Measurements from ENCODE around the gene MATR3. TPM values are rescaled to one million over a fixed set of nuclear protein-coding genes. Genes with fewer than 3 reads are reported as not detected.
"Not testable (repeated sequence)": the region's sequence is repeated elsewhere in the genome, so short reads cannot be mapped to it uniquely, and the experiment has no call there.

The MATR3 gene
- total RNA-seq, 3 donors from 2014 or later = 213 to 349 (median 279) TPM

DNA sequence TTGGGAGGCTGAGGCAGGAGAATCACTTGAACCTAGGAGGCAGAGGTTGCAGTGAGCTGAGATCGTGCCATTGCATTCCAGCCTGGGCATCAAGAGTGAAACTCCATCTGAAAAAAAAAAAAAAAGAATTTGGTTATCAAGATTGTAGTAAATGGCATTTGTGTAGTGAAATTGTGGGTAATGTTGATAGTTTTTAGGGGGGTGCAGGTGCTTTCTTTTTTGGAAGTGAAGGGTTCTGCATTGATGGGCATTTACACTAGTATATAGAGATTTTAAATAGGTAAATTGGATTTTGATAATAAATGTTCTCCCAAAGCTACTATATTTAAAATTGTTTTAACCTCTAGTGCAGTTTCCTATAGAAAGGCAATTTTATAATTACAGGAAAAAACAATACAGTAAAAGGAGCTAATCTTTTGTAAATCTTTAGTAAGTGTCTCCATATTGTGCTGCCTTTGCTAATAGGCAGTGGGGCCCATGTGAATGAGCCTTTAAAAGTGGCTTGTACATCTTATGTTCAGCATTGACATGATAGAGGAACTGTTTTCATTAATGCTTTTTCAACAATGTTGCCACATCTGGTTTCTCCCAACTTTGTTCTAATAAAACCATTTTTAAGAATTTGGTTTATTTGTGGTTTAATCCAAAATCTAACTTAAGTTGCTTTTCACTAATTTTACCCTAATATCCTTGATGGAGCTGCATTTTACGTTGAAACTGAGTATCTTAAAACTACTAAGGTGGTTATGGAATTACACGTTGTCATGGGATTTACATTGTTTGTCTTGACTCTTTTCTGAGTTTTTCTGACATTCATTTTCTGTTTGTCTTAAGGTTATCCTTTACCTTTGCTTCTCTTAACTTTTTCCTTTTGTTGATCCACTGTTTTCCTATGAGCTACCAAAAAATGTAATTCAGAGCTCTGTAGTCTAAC lies 11.1 kb downstream of the MATR3 start:
- Histone ChIP-seq H3K9me3 (no peaks in the 10 kb centered on the region), H3K4me1 (peaks cover 0 to 13% of the 10 kb centered on the region in 2 donors), H3K27me3 (no peaks in the 10 kb centered on the region), H3K27ac (no peak overlapping the region), H3K4me3 (no peak overlapping the region), H3K36me3 (no peaks in the 10 kb centered on the region)
- no peak for DNase-seq (ENCODE audit: low spot score in 2 of 2)
- TF ChIP-seq POLR2A (IDR thresholded peaks at IDR 0.05) = no peak
- no peak for TF ChIP-seq POLR2AphosphoS5 (IDR thresholded peaks at IDR 0.05)
- intact Hi-C loops (cut with DNase I; ENCODE audit: low total_unique reads) = no loop called here

GRCh38 chr5:139306197-139306596 lies 12.7 kb downstream of the MATR3 start:
- Histone ChIP-seq H3K4me3 (no peak overlapping the region), H3K27me3 (no peaks in the 10 kb centered on the region), H3K27ac (no peak overlapping the region), H3K4me1 (peaks cover 0 to 13% of the 10 kb centered on the region in 2 donors), H3K9me3 (no peaks in the 10 kb centered on the region), H3K36me3 (no peaks in the 10 kb centered on the region)
- no peak for TF ChIP-seq POLR2A (IDR thresholded peaks at IDR 0.05)
- no peak for TF ChIP-seq POLR2AphosphoS5 (IDR thresholded peaks at IDR 0.05)
- TF ChIP-seq, protein P1, sequence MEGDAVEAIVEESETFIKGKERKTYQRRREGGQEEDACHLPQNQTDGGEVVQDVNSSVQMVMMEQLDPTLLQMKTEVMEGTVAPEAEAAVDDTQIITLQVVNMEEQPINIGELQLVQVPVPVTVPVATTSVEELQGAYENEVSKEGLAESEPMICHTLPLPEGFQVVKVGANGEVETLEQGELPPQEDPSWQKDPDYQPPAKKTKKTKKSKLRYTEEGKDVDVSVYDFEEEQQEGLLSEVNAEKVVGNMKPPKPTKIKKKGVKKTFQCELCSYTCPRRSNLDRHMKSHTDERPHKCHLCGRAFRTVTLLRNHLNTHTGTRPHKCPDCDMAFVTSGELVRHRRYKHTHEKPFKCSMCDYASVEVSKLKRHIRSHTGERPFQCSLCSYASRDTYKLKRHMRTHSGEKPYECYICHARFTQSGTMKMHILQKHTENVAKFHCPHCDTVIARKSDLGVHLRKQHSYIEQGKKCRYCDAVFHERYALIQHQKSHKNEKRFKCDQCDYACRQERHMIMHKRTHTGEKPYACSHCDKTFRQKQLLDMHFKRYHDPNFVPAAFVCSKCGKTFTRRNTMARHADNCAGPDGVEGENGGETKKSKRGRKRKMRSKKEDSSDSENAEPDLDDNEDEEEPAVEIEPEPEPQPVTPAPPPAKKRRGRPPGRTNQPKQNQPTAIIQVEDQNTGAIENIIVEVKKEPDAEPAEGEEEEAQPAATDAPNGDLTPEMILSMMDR (IDR thresholded peaks at IDR 0.05) = no peak
- DNase-seq (ENCODE audit: low spot score in 2 of 2) = no peak
- intact Hi-C loops (cut with DNase I; ENCODE audit: low total_unique reads) = no loop called here

DNA sequence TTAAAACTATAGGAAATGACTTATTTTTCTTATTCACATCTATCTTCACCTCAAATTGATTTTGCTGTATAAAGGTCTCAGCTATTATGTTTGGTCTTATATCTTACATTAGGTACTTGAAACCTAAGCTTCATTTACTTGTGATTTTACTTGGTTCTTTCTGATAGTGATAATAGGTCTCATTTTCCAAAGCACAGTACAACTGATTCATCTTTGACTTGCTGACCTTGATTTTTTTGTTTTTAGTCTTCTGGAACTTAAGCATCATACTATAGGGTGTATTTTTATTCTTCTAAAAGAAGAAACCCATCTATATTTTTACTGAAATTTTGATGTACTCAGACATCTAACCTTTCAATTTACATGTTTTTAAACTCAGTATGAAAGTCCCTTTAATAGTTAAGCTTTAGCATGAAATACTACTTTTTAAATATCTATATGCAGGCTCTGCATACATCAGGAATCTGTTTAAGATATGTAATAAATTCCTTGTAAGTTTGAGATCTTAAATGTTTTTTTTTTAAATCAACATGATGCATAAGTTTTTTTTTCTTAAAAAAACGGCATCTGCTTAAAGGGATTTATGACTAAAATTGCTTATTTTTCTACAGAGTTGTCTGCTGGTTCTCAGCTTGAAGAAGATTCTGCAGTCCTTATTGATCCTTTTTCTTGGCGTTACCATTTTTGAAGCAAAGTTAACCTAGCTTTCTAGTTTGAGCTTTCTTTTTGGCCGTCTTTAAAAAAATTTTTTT lies 13.3 kb downstream of the MATR3 start:
- TF ChIP-seq POLR2A (IDR thresholded peaks at IDR 0.05) = no peak
- TF ChIP-seq POLR2AphosphoS5 (IDR thresholded peaks at IDR 0.05) = no peak
- TF ChIP-seq, protein P1 (IDR thresholded peaks at IDR 0.05) = no peak
- DNase-seq (ENCODE audit: low spot score in 2 of 2) = no peak
- intact Hi-C loops (cut with DNase I; ENCODE audit: low total_unique reads) = no loop called here
- H3K4me1 ChIP-seq = peaks cover 0 to 13% of the 10 kb centered on the region in 2 donors
- H3K9me3 ChIP-seq = no peaks in the 10 kb centered on the region
- no peaks in the 10 kb centered on the region for H3K36me3 ChIP-seq
- H3K27me3 ChIP-seq = no peaks in the 10 kb centered on the region
- H3K27ac ChIP-seq = no peak overlapping the region
- H3K4me3 ChIP-seq = no peak overlapping the region

DNA sequence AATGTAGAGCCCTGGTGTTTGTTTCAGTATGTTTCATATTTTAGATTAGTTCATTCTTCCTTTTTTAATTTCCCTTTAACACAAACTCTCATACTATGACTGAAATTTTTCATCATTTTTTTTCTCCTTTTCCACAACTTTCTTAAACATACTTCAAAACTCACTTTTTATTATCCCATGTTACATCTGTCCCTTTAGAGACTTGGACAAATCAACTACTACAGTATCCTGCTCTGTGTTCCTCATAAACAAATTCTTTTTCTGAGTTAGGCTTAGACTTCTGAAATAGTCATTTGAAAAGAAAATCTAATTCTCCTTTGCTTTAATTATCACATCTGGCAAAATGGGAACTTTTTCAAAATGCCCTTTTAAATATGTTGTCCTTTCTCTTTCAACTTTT lies 15.3 kb downstream of the MATR3 start:
- Histone ChIP-seq H3K4me3 (no peak overlapping the region), H3K4me1 (peaks cover 0 to 13% of the 10 kb centered on the region in 2 donors), H3K27ac (no peak overlapping the region), H3K9me3 (no peaks in the 10 kb centered on the region), H3K27me3 (no peaks in the 10 kb centered on the region), H3K36me3 (no peaks in the 10 kb centered on the region)
- no peak for TF ChIP-seq POLR2A (IDR thresholded peaks at IDR 0.05)
- TF ChIP-seq POLR2AphosphoS5 (IDR thresholded peaks at IDR 0.05) = no peak
- TF ChIP-seq, protein P1 (IDR thresholded peaks at IDR 0.05) = no peak
- intact Hi-C loops (cut with DNase I; ENCODE audit: low total_unique reads) = no loop called here
- DNase-seq (ENCODE audit: low spot score in 2 of 2) = no peak

- DNase-seq (ENCODE audit: low spot score in 2 of 2); H3K4me3 ChIP-seq; H3K9me3 ChIP-seq; H3K27me3 ChIP-seq; H3K4me1 ChIP-seq; H3K27ac ChIP-seq; intact Hi-C loops (cut with DNase I; ENCODE audit: low total_unique reads); H3K36me3 ChIP-seq: not testable (repeated sequence)
Observed at GRCh38 chr5:139310715-139311186, 17.2 kb downstream of the MATR3 start.

DNA sequence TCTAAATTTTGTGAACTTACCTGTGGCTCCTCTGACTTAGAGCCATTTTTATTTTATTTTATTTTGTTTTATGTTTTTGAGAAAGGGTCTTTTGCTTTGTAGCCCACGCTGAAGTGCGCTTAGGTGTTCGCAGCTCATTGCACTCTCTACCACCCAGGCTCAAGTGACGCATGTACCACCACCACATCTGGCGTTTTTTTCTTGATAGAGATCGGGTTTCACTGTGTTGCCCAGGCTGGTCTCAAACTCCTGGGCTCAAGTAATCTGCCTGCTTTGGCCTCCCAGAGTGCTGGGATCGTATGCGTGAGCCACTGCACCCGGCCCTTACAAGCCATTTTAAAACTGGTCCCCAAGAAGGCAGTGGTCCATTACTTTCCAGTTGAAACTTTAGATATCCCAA lies 18.5 kb downstream of the MATR3 start:
- no peak overlapping the region for H3K27ac ChIP-seq
- TF ChIP-seq POLR2AphosphoS5 (IDR thresholded peaks at IDR 0.05) = no peak
- no peak for TF ChIP-seq POLR2A (IDR thresholded peaks at IDR 0.05)
- TF ChIP-seq, protein P1 (IDR thresholded peaks at IDR 0.05) = no peak
- no peaks in the 10 kb centered on the region for H3K36me3 ChIP-seq
- H3K4me3 ChIP-seq = no peak overlapping the region
- H3K9me3 ChIP-seq = no peaks in the 10 kb centered on the region
- no peak for DNase-seq (ENCODE audit: low spot score in 2 of 2)
- H3K27me3 ChIP-seq = no peaks in the 10 kb centered on the region
- no peaks in the 10 kb centered on the region for H3K4me1 ChIP-seq
- intact Hi-C loops (cut with DNase I; ENCODE audit: low total_unique reads) = no loop called here

Data from breast epithelium (tissue), 4 donors.